ENCODE data around the gene NTRK2. TPM values are rescaled to one million over a fixed set of nuclear protein-coding genes. Genes with fewer than 3 reads are reported as not detected.

Gene NTRK2
- total and polyA plus RNA-seq, 2 experiments from 2014 or later: 0.03 TPM; not detected in 1

GRCh38 chr9:84772511-84772910, 103.0 kb downstream of the NTRK2 start:
- Mint-ChIP-seq H3K36me3 (ENCODE audit: low read depth) (no peaks in the 10 kb centered on the region), H3K4me3 (no peak overlapping the region), H3K9me3 (no peaks in the 10 kb centered on the region), H3K4me1 (peaks cover 8% of the 10 kb centered on the region), H3K27me3 (ENCODE audit: insufficient read depth, low read depth, poor library complexity) (peaks cover 5% of the 10 kb centered on the region), H3K27ac (no peak overlapping the region)
- Histone ChIP-seq H3K4me3 (no peak overlapping the region), H3K27ac (ENCODE audit: low read depth) (no peak overlapping the region), H3K4me1 (ENCODE audit: insufficient read depth) (no peaks in the 10 kb centered on the region), H3K27me3 (ENCODE audit: insufficient read depth) (no peaks in the 10 kb centered on the region), H3K36me3 (ENCODE audit: insufficient read depth) (no peaks in the 10 kb centered on the region), H3K9me2 (ENCODE audit: insufficient read depth) (no peaks in the 10 kb centered on the region), H3F3A (replicated peaks; ENCODE audit: low read depth) (no peaks in the 10 kb centered on the region), H4K20me1 (replicated peaks; ENCODE audit: insufficient read depth) (no peaks in the 10 kb centered on the region), H3K79me2 (replicated peaks; ENCODE audit: insufficient read depth) (no peaks in the 10 kb centered on the region), H2AFZ (no peak overlapping the region), H3K4me2 (no peak overlapping the region)
- DNase-seq (ENCODE audit: low spot score) (no peak), ATAC-seq (no peak)
- TF ChIP-seq ETS1 (IDR thresholded peaks at IDR 0.05) (no peak), EZH2 (IDR thresholded peaks at IDR 0.05; ENCODE audit: low read depth, unreplicated experiment) (no peak), ZNF114 (CRISPR knock-in tag; IDR thresholded peaks at IDR 0.05) (no peak), STAT1 (IDR thresholded peaks at IDR 0.05; ENCODE audit: unreplicated experiment) (no peak), ZNF462 (CRISPR knock-in tag; IDR thresholded peaks at IDR 0.05) (no peak), POLR2AphosphoS5 (IDR thresholded peaks at IDR 0.05; ENCODE audit: low read depth) (no peak), NANOG (IDR thresholded peaks at IDR 0.05; ENCODE audit: borderline replicate concordance) (no peak)

Measured in GM23338 (cell line).